Neural cell (in vitro differentiated cells): ENCODE measurements around the gene ZNF432. TPM values are rescaled to one million over a fixed set of nuclear protein-coding genes. Genes with fewer than 3 reads are reported as not detected.

Source experiments
- H2AFZ ChIP-seq: fragments of 200-600, 300-800 bp; sonication (generic), shearing (Covaris generic); 2 replicates; pipeline ENCODE4 v1.6.0; 2014; ENCODE audit warnings: low read depth, mild to moderate bottlenecking, antibody characterized with exemption, low read length, moderate library complexity
- H3F3A ChIP-seq: fragments of 200-600 bp; shearing (Covaris generic); 2 replicates; pipeline ENCODE4 v1.6.1; 2016; ENCODE audit warnings: mild to moderate bottlenecking, moderate library complexity, mixed read lengths, antibody characterized with exemption, low read length; ENCODE audit not compliant: insufficient read depth, poor library complexity, severe bottlenecking
- H3K27ac ChIP-seq: fragments of 200-600, 300-800 bp; sonication (generic), shearing (Covaris generic); 2 replicates; pipeline ENCODE4 v1.5.1; 2014; ENCODE audit warnings: mild to moderate bottlenecking, low read length, moderate library complexity
- H3K27me3 ChIP-seq: fragments of 300-800, 200-600 bp; sonication (generic), shearing (Covaris generic); 2 replicates; pipeline ENCODE4 v1.6.0; 2014; ENCODE audit warnings: mild to moderate bottlenecking, low read depth, low read length, moderate library complexity; ENCODE audit not compliant: insufficient read depth
- H3K36me3 ChIP-seq: fragments of 300-800, 200-600 bp; sonication (generic), shearing (Covaris generic); 2 replicates; pipeline ENCODE4 v1.5.1; 2014; ENCODE audit warnings: mild to moderate bottlenecking, antibody characterized with exemption, low read length, moderate library complexity; ENCODE audit not compliant: insufficient read depth
- H3K4me2 ChIP-seq: fragments of 300-800, 200-600 bp; sonication (generic), shearing (Covaris generic); 2 replicates; pipeline ENCODE4 v1.6.0; 2014; ENCODE audit warnings: mild to moderate bottlenecking, low read length
- H3K4me3 ChIP-seq: fragments of 300-800, 200-600 bp; sonication (generic), shearing (Covaris generic); 2 replicates; pipeline ENCODE4 v1.5.1; 2014; ENCODE audit warnings: mild to moderate bottlenecking, low read length, moderate library complexity
- H3K79me2 ChIP-seq: fragments of 200-600 bp; shearing (Covaris generic); replicated peaks from 2 replicates; pipeline ENCODE4 v1.6.0; 2014; ENCODE audit warnings: mild to moderate bottlenecking, low read length, moderate library complexity; ENCODE audit not compliant: insufficient read depth
- H3K9ac ChIP-seq: fragments of 300-800, 200-600 bp; sonication (generic), shearing (Covaris generic); 2 replicates; pipeline ENCODE4 v1.6.1; 2016; ENCODE audit warnings: mild to moderate bottlenecking, low read length, mixed read lengths
- H3K9me2 ChIP-seq: fragments of 200-600 bp; shearing (Covaris generic); 2 replicates; pipeline ENCODE4 v1.6.1; 2016; ENCODE audit warnings: mild to moderate bottlenecking, low read length, mixed read lengths; ENCODE audit not compliant: insufficient read depth
- H3K9me3 ChIP-seq: fragments of 200-600, 300-800 bp; sonication (generic), shearing (Covaris generic); 2 replicates; pipeline ENCODE4 v1.6.1; 2016; ENCODE audit warnings: mild to moderate bottlenecking, mixed run types, low read length, moderate library complexity, mixed read lengths
- H4K20me1 ChIP-seq: fragments of 200-600 bp; shearing (Covaris generic); 2 replicates; pipeline ENCODE4 v1.6.1; 2016; ENCODE audit warnings: mild to moderate bottlenecking, mixed run types; ENCODE audit not compliant: insufficient read depth
- CTCF ChIP-seq: fragments of 450-650 bp; IDR thresholded peaks from 2 replicates; pipeline ENCODE4 v1.5.1; 2014; ENCODE audit warnings: antibody characterized with exemption, mild to moderate bottlenecking, moderate library complexity; ENCODE audit not compliant: poor library complexity, severe bottlenecking
- EP300 ChIP-seq: fragments of 450-650 bp; conservative IDR thresholded peaks from 2 replicates; pipeline ENCODE4 v1.6.1; 2014; ENCODE audit warnings: antibody characterized with exemption, mild to moderate bottlenecking, moderate library complexity; ENCODE audit not compliant: poor library complexity, severe bottlenecking
- EZH2 ChIP-seq: fragments of 200-600, 300-800 bp; shearing (Covaris generic), sonication (generic); IDR thresholded peaks from 2 replicates; pipeline ENCODE4 v1.6.1; 2014; ENCODE audit warnings: antibody characterized with exemption, low read length, borderline replicate concordance, mild to moderate bottlenecking; ENCODE audit not compliant: insufficient read depth, poor library complexity, severe bottlenecking
- MXI1 ChIP-seq: fragments of 450-650 bp; conservative IDR thresholded peaks from 2 replicates; pipeline ENCODE4 v1.6.1; 2014; ENCODE audit warnings: antibody characterized with exemption, mild to moderate bottlenecking; ENCODE audit not compliant: poor library complexity, severe bottlenecking
- POLR2AphosphoS5 ChIP-seq: IDR thresholded peaks from 2 replicates; pipeline ENCODE4 v1.6.1; 2012
- RAD21 ChIP-seq: fragments of 450-650 bp; conservative IDR thresholded peaks from 2 replicates; pipeline ENCODE4 v1.6.1; 2014; ENCODE audit warnings: antibody characterized with exemption, mild to moderate bottlenecking, moderate library complexity
- REST ChIP-seq: IDR thresholded peaks from 2 replicates; pipeline ENCODE4 v1.6.1; 2012; ENCODE audit warnings: borderline replicate concordance
- SMC3 ChIP-seq: fragments of 450-650 bp; conservative IDR thresholded peaks from 2 replicates; pipeline ENCODE4 v1.6.1; 2014; ENCODE audit warnings: antibody characterized with exemption, mild to moderate bottlenecking, moderate library complexity; ENCODE audit not compliant: poor library complexity
- TAF1 ChIP-seq: IDR thresholded peaks from 2 replicates; pipeline ENCODE4 v1.6.1; 2012; ENCODE audit warnings: low read depth
- polyA plus RNA-seq: library from polyadenylated mRNA; depleted of rRNA; stranded (reverse); fragments of >200 nt; gene quantifications from 2 replicates; pipeline ENCODE4 v1.2.3, GENCODE V29; 2014

Gene ZNF432
- polyA plus RNA-seq, 1 donor from 2014 or later, result 48.6 TPM

- Histone ChIP-seq H3K4me3 (no peak overlapping the region), H3K27ac (no peak overlapping the region), H3K27me3 (no peaks in the 10 kb centered on the region), H3K9me2 (no peaks in the 10 kb centered on the region), H3K9ac (no peak overlapping the region), H3K79me2 (no peaks in the 10 kb centered on the region), H3K36me3 (peaks cover 53% of the 10 kb centered on the region), H3K9me3 (peaks cover 16% of the 10 kb centered on the region), H2AFZ (no peak overlapping the region), H3K4me2 (no peak overlapping the region), H4K20me1 (no peaks in the 10 kb centered on the region), H3F3A (no peaks in the 10 kb centered on the region)
- TF ChIP-seq EZH2 (no peak), RAD21 (no peak), TAF1 (no peak), CTCF (no peak)
These were observed 21.9 kb upstream of the ZNF432 start for GRCh38 chr19:52070496-52070895.

GRCh38 chr19:52069653-52070052, 21.0 kb upstream of the ZNF432 start:
- H3K4me2 ChIP-seq, result no peak overlapping the region
- H3K4me3 ChIP-seq, result no peak overlapping the region
- no peak overlapping the region for H3K9ac ChIP-seq
- TF ChIP-seq EP300 (no peak), RAD21 (no peak), TAF1 (no peak), CTCF (no peak), REST (no peak), SMC3 (no peak), POLR2AphosphoS5 (no peak), MXI1 (no peak), EZH2 (no peak)
- H4K20me1 ChIP-seq, result no peaks in the 10 kb centered on the region
- no peak overlapping the region for H2AFZ ChIP-seq
- peaks cover 25% of the 10 kb centered on the region for H3K9me3 ChIP-seq
- no peaks in the 10 kb centered on the region for H3F3A ChIP-seq
- H3K9me2 ChIP-seq, result no peaks in the 10 kb centered on the region
- H3K27me3 ChIP-seq, result no peaks in the 10 kb centered on the region
- no peak overlapping the region for H3K27ac ChIP-seq
- H3K79me2 ChIP-seq, result no peaks in the 10 kb centered on the region
- peaks cover 56% of the 10 kb centered on the region for H3K36me3 ChIP-seq
